HepG2 (cell line): ENCODE data around the gene SLC6A7. TPM values are rescaled to one million over a fixed set of nuclear protein-coding genes. Genes with fewer than 3 reads are reported as not detected.

ENCODE experiments used
- ATAC-seq: fragments of 200-7000 bp; cut with Tn5 transposase; 3 replicates; pipeline ENCODE4 v1.9.1; 2020; ENCODE audit warnings: mild to moderate bottlenecking, moderate library complexity
- BruUV-seq: library from RNA; stranded (reverse); fragments of 400-500 nt; replicated peaks from 2 replicates; lab custom pipeline; 2021; lab: Mats Ljungman, UMichigan
- CTCF ChIA-PET: fragments of 300-600 bp; formaldehyde crosslinking; extraction: SDS; loops from one replicate; lab custom pipeline; 2021; ENCODE audit warnings: low total read pairs, inconsistent platforms, low intra/inter-chr PET ratio; lab: Yijun Ruan, JAX
- POLR2A ChIA-PET: fragments of 350-600 bp; sonication (Branson Sonifier 250); formaldehyde crosslinking; loops from one replicate; lab custom pipeline; 2020; ENCODE audit warnings: antibody characterized with exemption, inconsistent platforms; lab: Yijun Ruan, JAX
- DNase-seq: peaks from one replicate; pipeline ENCODE4 v3.0.0-alpha.2; 2015; ENCODE audit warnings: low spot score
- FAIRE-seq: peaks from 3 replicates; lab custom pipeline; 2011; peaks lifted over from hg19 to GRCh38; lab: Jason Lieb, UNC
- H2AFZ ChIP-seq: one replicate; pipeline ENCODE4 v1.6.1; 2011; ENCODE audit warnings: low read length, inconsistent platforms
- H3K27ac ChIP-seq: fragments of 300-600 bp; 3 replicates; pipeline ENCODE4 v1.8.0; 2011; ENCODE audit warnings: mixed run types, mild to moderate bottlenecking, mixed read lengths, low read length, inconsistent platforms; ENCODE audit not compliant: insufficient read depth; ENCODE audit errors: extremely low read length
- H3K27me3 ChIP-seq, 2 experiments: fragments of 200-600 bp in 1 of 2; 2 replicates in 1 of 2; 3 replicates in 1 of 2; pipeline versions ENCODE4 v1.6.0 to v1.8.0; 2011; ENCODE audit warnings: low read length in 2 of 2, mild to moderate bottlenecking in 2 of 2, moderate library complexity in 2 of 2, inconsistent platforms in 1 of 2; ENCODE audit not compliant: insufficient read depth in 2 of 2, control insufficient read depth in 1 of 2
- H3K36me3 ChIP-seq, 2 experiments: fragments of 200-600 bp in 1 of 2; replicated peaks in 1 of 2; 2 replicates in 1 of 2; 3 replicates in 1 of 2; pipeline versions ENCODE4 v1.5.1 to v1.8.0; 2011; ENCODE audit warnings: low read length in 2 of 2, inconsistent platforms in 1 of 2; ENCODE audit not compliant: insufficient read depth in 2 of 2, control insufficient read depth in 1 of 2
- H3K4me1 ChIP-seq: 2 replicates; pipeline ENCODE4 v1.5.1; 2012; ENCODE audit warnings: low read length, inconsistent platforms; ENCODE audit not compliant: insufficient read depth
- H3K4me2 ChIP-seq: 2 replicates; pipeline ENCODE4 v1.6.0; 2011; ENCODE audit warnings: low read depth, low read length, inconsistent platforms
- H3K4me3 ChIP-seq, 3 experiments: fragments of 200-600 bp in 1 of 3; sonication (generic), shearing (Covaris generic) in 1 of 3; replicated peaks in 1 of 3; 2 replicates each; pipeline ENCODE4 v1.5.1; 2011 to 2016; ENCODE audit warnings: low read length in 3 of 3, inconsistent platforms in 2 of 3, low read depth in 2 of 3, mild to moderate bottlenecking in 2 of 3, control low read depth in 1 of 3, mixed read lengths in 1 of 3; ENCODE audit not compliant: insufficient read depth in 1 of 3
- H3K79me2 ChIP-seq: one replicate; pipeline ENCODE4 v1.6.1; 2011; ENCODE audit warnings: low read length, inconsistent platforms; ENCODE audit not compliant: insufficient read depth
- H3K9ac ChIP-seq: 2 replicates; pipeline ENCODE4 v1.6.0; 2011; ENCODE audit warnings: mild to moderate bottlenecking, low read depth, low read length, inconsistent platforms; ENCODE audit not compliant: insufficient read depth
- H3K9me3 ChIP-seq: 2 replicates; pipeline ENCODE4 v1.5.1; 2012; ENCODE audit warnings: mild to moderate bottlenecking, low read length
- H4K20me1 ChIP-seq: 2 replicates; pipeline ENCODE4 v1.6.0; 2011; ENCODE audit warnings: inconsistent platforms, mild to moderate bottlenecking, low read length, moderate library complexity; ENCODE audit not compliant: insufficient read depth
- CBX5 ChIP-seq: sonication (generic); formaldehyde crosslinking; IDR thresholded peaks from 2 replicates; pipeline ENCODE4 v1.4.0; 2020; ENCODE audit warnings: missing genetic modification reagents, borderline replicate concordance
- KLF13 ChIP-seq: sonication (generic); formaldehyde crosslinking; IDR thresholded peaks from 2 replicates; pipeline ENCODE4 v1.4.0; 2020; ENCODE audit warnings: mild to moderate bottlenecking, missing genetic modification reagents
- NR2F6 ChIP-seq, 2 experiments: IDR thresholded peaks; 2 replicates each; pipeline ENCODE4 v1.6.1; 2016; ENCODE audit warnings: antibody characterized with exemption in 1 of 2, mild to moderate bottlenecking in 1 of 2
- RAD21 ChIP-seq: fragments of 450-650 bp; formaldehyde crosslinking; IDR thresholded peaks from 2 replicates; pipeline ENCODE4 v1.5.0; 2020; ENCODE audit warnings: mild to moderate bottlenecking
- SMC3 ChIP-seq: IDR thresholded peaks from 2 replicates; pipeline ENCODE4 v1.6.1; 2011; ENCODE audit warnings: low read length, improper control_type of control experiment
- STAG1 ChIP-seq: sonication (generic); formaldehyde crosslinking; IDR thresholded peaks from 2 replicates; pipeline ENCODE4 v1.4.0; 2020; ENCODE audit warnings: missing genetic modification reagents
- XRCC5 ChIP-seq: fragments of 200-400 bp; formaldehyde crosslinking; optimal IDR thresholded peaks from 2 replicates; pipeline ENCODE3; 2017; ENCODE audit warnings: mild to moderate bottlenecking, low read length
- ZNF343 ChIP-seq: sonication (generic); formaldehyde crosslinking; IDR thresholded peaks from 2 replicates; pipeline ENCODE4 v1.4.0; 2020; ENCODE audit warnings: mild to moderate bottlenecking, missing genetic modification reagents
- WGBS: methylation state at CpG from one replicate; pipeline ENCODE4 v1.1.6; 2017; ENCODE audit warnings: low lambda C conversion rate; 5-methylcytosine and 5-hydroxymethylcytosine counted together
- in situ Hi-C: cut with HindIII; loops from 2 replicates; pipeline ENCODE4 v1.10.0; 2017; ENCODE audit warnings: low pct_unique_long_range_greater_than_20kb; ENCODE audit not compliant: extremely low pct_ligation_motif_present
- intact Hi-C: fragments of 100-400 bp; cut with micrococcal nuclease; formaldehyde crosslinking; loops from one replicate; pipeline ENCODE4 v1.10.0; 2022; ENCODE audit not compliant: unreplicated experiment
- polyA plus RNA-seq, 8 experiments: library from polyadenylated mRNA; depleted of rRNA in 3 of 8; stranded (reverse) in 7 of 8; unstranded in 1 of 8; fragments of >200 nt; fragmentation: Illumina TruSeq in 4 of 8; extraction: Trizol in 4 of 8; gene quantifications; 2 replicates each; pipeline versions ENCODE4 v1.2.1 to v1.2.3, GENCODE V29; 2011 to 2016; ENCODE audit warnings: low read depth in 4 of 8, missing spikeins in 1 of 8, mixed read lengths in 1 of 8; ENCODE audit not compliant: insufficient read depth in 1 of 8
- total RNA-seq, 5 experiments: library from RNA; depleted of rRNA; stranded (reverse); fragments of >200 nt; fragmentation: Illumina TruSeq; extraction: Trizol; gene quantifications; 2 replicates each; pipeline ENCODE4 v1.2.3, GENCODE V29; 2016; ENCODE audit warnings: low read depth in 1 of 5
- TF ChIP-seq, protein P1 (sequence below): sonication (generic); formaldehyde crosslinking; IDR thresholded peaks from 2 replicates; pipeline ENCODE4 v1.4.0; 2020; ENCODE audit warnings: mild to moderate bottlenecking, missing genetic modification reagents
- TF ChIP-seq, protein P2 (sequence below): sonication (generic); formaldehyde crosslinking; IDR thresholded peaks from 2 replicates; pipeline ENCODE4 v1.5.1; 2020; ENCODE audit warnings: mild to moderate bottlenecking, missing genetic modification reagents, moderate library complexity
- TF ChIP-seq, protein P3 (sequence below): sonication (generic); formaldehyde crosslinking; IDR thresholded peaks from 2 replicates; pipeline ENCODE4 v1.5.0; 2020; ENCODE audit warnings: mild to moderate bottlenecking, missing genetic modification reagents, moderate library complexity

The SLC6A7 gene
- total and polyA plus RNA-seq, 2 of the 13 experiments (the other 11 are each of a cell fraction or from before 2014, with no cell fraction given), result not detected

DNA sequence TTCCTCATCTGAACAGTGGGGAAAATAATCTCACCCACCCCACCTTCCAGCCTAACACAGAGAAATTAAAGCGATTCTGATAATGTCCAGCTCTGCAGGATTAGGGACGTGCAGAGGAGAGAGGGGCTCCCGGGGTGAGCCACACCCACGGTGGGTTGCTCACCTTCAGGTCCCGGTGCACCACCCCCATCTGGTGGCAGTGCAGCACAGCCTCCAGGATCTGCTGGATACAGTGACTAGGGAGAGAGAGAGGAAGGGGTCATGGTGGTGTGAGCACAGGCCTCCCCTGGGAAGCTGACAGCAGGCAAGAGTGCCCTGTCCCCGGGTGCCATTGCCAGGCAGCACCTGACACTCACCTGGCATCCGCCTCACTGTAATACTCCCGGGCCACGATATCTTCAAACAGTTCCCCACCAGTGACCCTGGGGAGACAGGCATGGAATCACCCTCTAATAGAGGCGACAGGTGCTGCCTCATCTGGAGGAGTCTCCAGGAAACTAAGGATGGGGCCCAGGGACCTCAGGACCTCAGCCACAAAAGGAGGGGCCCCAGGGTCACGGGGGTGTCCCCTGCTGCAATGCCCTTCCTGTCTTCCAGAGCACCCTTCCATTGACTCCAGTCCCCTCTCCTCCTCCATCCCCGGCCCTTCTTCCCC lies 66.7 kb downstream of the SLC6A7 start:
- no peak for FAIRE-seq
- no peak overlapping the region for H3K9ac ChIP-seq
- CTCF ChIA-PET, result interaction anchor here (1.3 kb wide), 1 partner anchor 95 kb away, joined by 5 read pairs; no protein-coding TSS in a partner anchor

More for the DNA sequence above, 66.7 kb downstream of the SLC6A7 start:
- Histone ChIP-seq H3K4me1 (peaks cover 58% of the 10 kb centered on the region), H3K9me3 (no peaks in the 10 kb centered on the region), H3K36me3 (no peaks in the 10 kb centered on the region), H4K20me1 (no peaks in the 10 kb centered on the region), H3K27me3 (peaks cover 4 to 22% of the 10 kb centered on the region in 2 experiments; a peak in 4 of 5 replicates), H3K4me3 (no peak overlapping the region), H3K4me2 (peak overlapping the region; percentile 46), H3K79me2 (no peaks in the 10 kb centered on the region), H3K27ac (no peak overlapping the region), H2AFZ (no peak overlapping the region)
- BruUV-seq, result no TSS peak
- POLR2A ChIA-PET, result no interaction called here
- in situ Hi-C loops (no loop called here), intact Hi-C loops (no loop called here)
- 14% methylated on average over 5 of the region's 12 CpGs for WGBS
- TF ChIP-seq SMC3, result peak; percentile 17
- TF ChIP-seq, protein P1, sequence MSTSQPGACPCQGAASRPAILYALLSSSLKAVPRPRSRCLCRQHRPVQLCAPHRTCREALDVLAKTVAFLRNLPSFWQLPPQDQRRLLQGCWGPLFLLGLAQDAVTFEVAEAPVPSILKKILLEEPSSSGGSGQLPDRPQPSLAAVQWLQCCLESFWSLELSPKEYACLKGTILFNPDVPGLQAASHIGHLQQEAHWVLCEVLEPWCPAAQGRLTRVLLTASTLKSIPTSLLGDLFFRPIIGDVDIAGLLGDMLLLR (CRISPR knock-in tag), result no peak
- no peak for TF ChIP-seq ZNF343 (CRISPR knock-in tag)
- peak; percentile 66 for TF ChIP-seq STAG1 (CRISPR knock-in tag)
- TF ChIP-seq, protein P2, sequence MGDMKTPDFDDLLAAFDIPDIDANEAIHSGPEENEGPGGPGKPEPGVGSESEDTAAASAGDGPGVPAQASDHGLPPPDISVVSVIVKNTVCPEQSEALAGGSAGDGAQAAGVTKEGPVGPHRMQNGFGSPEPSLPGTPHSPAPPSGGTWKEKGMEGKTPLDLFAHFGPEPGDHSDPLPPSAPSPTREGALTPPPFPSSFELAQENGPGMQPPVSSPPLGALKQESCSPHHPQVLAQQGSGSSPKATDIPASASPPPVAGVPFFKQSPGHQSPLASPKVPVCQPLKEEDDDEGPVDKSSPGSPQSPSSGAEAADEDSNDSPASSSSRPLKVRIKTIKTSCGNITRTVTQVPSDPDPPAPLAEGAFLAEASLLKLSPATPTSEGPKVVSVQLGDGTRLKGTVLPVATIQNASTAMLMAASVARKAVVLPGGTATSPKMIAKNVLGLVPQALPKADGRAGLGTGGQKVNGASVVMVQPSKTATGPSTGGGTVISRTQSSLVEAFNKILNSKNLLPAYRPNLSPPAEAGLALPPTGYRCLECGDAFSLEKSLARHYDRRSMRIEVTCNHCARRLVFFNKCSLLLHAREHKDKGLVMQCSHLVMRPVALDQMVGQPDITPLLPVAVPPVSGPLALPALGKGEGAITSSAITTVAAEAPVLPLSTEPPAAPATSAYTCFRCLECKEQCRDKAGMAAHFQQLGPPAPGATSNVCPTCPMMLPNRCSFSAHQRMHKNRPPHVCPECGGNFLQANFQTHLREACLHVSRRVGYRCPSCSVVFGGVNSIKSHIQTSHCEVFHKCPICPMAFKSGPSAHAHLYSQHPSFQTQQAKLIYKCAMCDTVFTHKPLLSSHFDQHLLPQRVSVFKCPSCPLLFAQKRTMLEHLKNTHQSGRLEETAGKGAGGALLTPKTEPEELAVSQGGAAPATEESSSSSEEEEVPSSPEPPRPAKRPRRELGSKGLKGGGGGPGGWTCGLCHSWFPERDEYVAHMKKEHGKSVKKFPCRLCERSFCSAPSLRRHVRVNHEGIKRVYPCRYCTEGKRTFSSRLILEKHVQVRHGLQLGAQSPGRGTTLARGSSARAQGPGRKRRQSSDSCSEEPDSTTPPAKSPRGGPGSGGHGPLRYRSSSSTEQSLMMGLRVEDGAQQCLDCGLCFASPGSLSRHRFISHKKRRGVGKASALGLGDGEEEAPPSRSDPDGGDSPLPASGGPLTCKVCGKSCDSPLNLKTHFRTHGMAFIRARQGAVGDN, result peak; percentile 28; the same call in 1 of the 2 replicates
- peak; percentile 57 for TF ChIP-seq XRCC5
- TF ChIP-seq RAD21 (CRISPR knock-in tag), result peak; percentile 28; the same call in 1 of the 2 replicates
- 0 out of 2 replicates have a peak, but pooled peaks have one; percentile 30 for TF ChIP-seq CBX5
- TF ChIP-seq, protein P3, sequence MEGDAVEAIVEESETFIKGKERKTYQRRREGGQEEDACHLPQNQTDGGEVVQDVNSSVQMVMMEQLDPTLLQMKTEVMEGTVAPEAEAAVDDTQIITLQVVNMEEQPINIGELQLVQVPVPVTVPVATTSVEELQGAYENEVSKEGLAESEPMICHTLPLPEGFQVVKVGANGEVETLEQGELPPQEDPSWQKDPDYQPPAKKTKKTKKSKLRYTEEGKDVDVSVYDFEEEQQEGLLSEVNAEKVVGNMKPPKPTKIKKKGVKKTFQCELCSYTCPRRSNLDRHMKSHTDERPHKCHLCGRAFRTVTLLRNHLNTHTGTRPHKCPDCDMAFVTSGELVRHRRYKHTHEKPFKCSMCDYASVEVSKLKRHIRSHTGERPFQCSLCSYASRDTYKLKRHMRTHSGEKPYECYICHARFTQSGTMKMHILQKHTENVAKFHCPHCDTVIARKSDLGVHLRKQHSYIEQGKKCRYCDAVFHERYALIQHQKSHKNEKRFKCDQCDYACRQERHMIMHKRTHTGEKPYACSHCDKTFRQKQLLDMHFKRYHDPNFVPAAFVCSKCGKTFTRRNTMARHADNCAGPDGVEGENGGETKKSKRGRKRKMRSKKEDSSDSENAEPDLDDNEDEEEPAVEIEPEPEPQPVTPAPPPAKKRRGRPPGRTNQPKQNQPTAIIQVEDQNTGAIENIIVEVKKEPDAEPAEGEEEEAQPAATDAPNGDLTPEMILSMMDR (CRISPR knock-in tag), result peak; percentile 74
- TF ChIP-seq NR2F6 (IDR thresholded peaks at IDR 0.05), result no peak
- TF ChIP-seq NR2F6 (CRISPR knock-in tag; IDR thresholded peaks at IDR 0.05), result no peak
- 0 out of 2 replicates have a peak, but pooled peaks have one; percentile 41 for TF ChIP-seq KLF13 (CRISPR knock-in tag)
- ATAC-seq (peak; percentile 80), DNase-seq (peak; percentile 34)
